ENCODE results near the gene MAST4.

DNA sequence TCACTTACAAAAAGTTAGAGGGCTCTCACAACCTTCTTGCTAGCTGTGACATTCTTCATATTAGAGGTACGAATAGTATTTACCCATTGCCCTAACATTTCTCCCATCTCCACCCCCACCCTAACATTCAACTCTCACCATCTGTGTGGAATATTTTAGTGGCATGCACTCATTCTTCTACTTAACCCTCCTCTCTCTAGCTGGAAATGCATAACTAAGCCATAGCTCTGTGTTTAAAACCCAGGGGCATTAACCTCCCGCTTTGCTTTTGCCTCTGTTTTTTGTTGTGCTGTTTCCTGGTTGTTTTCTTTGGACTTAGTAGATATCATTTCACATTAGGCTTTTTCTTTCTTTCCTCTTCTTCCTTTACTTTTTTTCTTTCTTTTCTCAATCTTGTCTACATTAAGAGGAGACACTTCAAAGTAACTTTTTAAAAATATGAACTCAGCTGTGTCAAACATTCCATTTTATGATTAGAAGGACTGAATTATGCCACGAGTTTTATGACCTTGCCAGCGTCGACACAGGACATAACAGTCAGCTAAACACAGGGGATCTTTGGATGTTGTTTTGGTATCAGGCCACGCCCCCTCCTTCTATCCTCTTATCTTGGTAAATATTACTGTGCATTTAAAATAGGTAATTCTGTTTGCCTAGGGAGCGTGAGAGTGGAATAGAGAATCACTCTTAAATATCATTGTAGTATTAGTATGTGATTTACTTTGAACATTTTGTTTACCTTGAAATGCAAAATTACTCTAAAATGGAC, 364.4 kb downstream of the MAST4 start:
- TF ChIP-seq, protein P1, sequence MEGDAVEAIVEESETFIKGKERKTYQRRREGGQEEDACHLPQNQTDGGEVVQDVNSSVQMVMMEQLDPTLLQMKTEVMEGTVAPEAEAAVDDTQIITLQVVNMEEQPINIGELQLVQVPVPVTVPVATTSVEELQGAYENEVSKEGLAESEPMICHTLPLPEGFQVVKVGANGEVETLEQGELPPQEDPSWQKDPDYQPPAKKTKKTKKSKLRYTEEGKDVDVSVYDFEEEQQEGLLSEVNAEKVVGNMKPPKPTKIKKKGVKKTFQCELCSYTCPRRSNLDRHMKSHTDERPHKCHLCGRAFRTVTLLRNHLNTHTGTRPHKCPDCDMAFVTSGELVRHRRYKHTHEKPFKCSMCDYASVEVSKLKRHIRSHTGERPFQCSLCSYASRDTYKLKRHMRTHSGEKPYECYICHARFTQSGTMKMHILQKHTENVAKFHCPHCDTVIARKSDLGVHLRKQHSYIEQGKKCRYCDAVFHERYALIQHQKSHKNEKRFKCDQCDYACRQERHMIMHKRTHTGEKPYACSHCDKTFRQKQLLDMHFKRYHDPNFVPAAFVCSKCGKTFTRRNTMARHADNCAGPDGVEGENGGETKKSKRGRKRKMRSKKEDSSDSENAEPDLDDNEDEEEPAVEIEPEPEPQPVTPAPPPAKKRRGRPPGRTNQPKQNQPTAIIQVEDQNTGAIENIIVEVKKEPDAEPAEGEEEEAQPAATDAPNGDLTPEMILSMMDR (IDR thresholded peaks at IDR 0.05): no peak
- no peak for TF ChIP-seq EZH2 (IDR thresholded peaks at IDR 0.05)
- TF ChIP-seq EZH2phosphoT487 (IDR thresholded peaks at IDR 0.05): no peak

Measured in neural progenitor cell (in vitro differentiated cells).